Activated CD8-positive, alpha-beta memory T cell treated with anti-CD3 and anti-CD28 coated beads, Interleukin-2, amount 50 U/mL, for 1 hour (primary cell): Measurements from ENCODE around the gene MXRA8.
A peak's percentile ranks its signal among the peaks of the same experiment; 100 is the strongest.

ENCODE experiments used
- DNase-seq: peaks from one replicate; pipeline ENCODE4 v3.0.0-alpha.2; 2020; ENCODE audit errors: extremely low read depth

Gene MXRA8

DNA sequence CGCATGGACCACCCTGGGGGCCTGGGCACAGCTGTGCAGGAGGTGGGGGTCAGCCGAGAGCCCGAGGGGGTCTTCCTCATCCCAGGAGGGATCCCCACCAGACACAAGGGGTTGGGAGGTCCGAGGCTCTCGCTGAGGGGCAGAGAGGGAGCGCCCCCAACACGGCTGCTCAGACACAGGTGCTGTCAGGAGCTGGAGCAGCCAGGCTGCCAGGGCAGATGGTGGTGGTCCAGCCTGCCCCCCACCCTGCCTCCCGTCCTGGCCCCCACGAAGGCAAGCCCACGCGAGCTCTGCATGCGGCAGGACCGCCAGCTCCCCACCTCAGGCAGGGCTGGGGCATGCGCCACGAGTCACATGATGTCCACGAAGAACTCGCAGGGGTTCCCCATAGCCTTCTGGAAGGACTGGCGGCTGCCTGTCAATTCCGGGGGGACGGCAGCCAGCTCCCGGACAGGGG lies 22.5 kb downstream of the MXRA8 start:
- DNase-seq = no peak

- DNase-seq = no peak
These were observed 23.1 kb downstream of the MXRA8 start for GRCh38 chr1:1335283-1335682.

DNA sequence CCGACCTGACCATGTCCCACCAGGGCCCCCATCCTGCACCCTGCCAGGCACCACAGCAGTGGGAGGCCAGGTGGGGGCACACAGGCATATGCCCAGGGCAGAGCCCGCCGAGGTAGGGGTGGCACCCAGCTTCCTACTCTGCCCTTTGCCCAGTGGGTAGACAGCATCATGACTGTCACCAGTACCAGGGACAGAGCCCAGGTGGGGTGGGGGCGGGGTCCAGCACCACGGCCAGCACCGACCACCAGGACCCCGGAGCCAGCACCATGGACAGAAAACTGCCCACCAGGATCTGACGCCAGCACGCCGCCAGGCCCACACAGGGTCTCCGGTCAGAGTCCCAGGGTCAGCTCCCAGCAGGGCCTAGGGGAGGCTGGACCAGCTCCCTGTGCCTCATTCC lies 23.5 kb downstream of the MXRA8 start:
- DNase-seq = no peak

- DNase-seq = no peak
These were observed 24.7 kb downstream of the MXRA8 start for GRCh38 chr1:1333551-1334241.

DNA sequence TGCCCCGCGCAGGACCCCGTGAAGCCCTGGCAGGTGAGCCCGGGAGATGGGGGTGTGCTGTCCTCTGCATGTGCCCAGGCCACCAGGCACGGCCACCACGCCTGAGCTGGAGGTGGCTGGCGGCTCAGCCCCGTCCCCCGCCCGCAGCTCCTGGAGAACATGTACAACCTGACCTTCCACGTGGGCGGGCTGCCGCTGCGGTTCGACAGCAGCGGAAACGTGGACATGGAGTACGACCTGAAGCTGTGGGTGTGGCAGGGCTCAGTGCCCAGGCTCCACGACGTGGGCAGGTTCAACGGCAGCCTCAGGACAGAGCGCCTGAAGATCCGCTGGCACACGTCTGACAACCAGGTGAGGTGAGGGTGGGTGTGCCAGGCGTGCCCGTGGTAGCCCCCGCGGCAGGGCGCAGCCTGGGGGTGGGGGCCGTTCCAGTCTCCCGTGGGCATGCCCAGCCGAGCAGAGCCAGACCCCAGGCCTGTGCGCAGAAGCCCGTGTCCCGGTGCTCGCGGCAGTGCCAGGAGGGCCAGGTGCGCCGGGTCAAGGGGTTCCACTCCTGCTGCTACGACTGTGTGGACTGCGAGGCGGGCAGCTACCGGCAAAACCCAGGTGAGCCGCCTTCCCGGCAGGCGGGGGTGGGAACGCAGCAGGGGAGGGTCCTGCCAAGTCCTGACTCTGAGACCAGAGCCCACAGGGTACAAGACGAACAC lies 25.4 kb downstream of the MXRA8 start:
- DNase-seq = no peak

DNA sequence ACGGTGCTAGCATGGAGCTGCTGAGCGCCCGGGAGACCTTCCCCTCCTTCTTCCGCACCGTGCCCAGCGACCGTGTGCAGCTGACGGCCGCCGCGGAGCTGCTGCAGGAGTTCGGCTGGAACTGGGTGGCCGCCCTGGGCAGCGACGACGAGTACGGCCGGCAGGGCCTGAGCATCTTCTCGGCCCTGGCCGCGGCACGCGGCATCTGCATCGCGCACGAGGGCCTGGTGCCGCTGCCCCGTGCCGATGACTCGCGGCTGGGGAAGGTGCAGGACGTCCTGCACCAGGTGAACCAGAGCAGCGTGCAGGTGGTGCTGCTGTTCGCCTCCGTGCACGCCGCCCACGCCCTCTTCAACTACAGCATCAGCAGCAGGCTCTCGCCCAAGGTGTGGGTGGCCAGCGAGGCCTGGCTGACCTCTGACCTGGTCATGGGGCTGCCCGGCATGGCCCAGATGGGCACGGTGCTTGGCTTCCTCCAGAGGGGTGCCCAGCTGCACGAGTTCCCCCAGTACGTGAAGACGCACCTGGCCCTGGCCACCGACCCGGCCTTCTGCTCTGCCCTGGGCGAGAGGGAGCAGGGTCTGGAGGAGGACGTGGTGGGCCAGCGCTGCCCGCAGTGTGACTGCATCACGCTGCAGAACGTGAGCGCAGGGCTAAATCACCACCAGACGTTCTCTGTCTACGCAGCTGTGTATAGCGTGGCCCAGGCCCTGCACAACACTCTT lies 26.2 kb downstream of the MXRA8 start:
- no peak for DNase-seq

GRCh38 chr1:1331068-1331965 lies 27.0 kb downstream of the MXRA8 start, which contains the start of gene TAS1R3:
TSS of gene TAS1R3 (plus strand) at chr1:1331280. CDS start at chr1:1331346, 66 bp downstream.
- no peak for DNase-seq

- no peak for DNase-seq
These were observed 27.8 kb downstream of the MXRA8 start for GRCh38 chr1:1330366-1331067.

DNA sequence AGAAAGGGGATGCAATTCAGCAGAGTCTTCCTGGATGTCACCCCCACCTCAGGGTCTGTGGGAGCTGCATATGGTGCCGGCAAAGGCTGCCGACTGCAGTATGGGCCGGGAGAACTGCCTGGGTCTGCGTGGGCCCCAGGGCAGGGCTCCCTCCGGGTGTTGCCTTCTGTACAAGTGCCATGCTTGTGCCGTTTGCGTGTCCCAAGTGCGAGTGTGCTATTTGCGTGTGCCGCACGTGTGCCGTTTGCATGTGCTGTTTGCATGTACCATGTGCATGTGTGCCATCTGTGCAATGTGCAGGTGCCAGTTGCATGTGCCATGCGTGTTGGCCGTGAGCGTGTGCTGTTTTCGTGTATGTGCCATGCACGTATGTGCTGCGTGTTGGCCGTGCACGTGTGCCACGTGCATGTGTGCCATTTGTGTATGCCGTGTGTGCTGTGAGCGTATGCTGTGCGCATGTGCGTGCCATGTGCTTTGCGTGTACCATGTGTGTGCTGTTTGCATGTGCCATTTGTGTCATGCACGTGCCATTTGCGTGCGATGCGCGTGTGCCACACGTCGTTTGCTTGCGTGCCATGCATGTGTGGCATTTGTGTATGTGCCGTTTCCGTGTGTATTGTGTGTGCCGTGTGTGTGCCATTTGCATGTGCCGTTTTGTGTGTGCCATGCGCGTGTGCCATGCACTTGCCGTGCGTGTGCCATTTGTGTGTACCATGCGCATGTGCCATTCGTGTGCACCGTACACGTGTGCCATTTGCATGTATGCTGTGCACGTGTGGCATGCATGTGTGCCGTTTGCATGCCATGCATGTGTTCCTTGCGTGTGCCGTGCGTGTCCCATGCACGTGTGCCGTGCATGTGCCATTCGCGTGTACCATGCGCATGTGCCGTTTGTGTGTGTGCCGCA lies 28.8 kb downstream of the MXRA8 start:
- no peak for DNase-seq

- no peak for DNase-seq
These were observed 30.1 kb downstream of the MXRA8 start for GRCh38 chr1:1328254-1328653.

GRCh38 chr1:1327291-1327690 lies 31.1 kb downstream of the MXRA8 start:
- DNase-seq = no peak

- no peak for DNase-seq
These were observed 32.2 kb downstream of the MXRA8 start for GRCh38 chr1:1326075-1326605.

DNA sequence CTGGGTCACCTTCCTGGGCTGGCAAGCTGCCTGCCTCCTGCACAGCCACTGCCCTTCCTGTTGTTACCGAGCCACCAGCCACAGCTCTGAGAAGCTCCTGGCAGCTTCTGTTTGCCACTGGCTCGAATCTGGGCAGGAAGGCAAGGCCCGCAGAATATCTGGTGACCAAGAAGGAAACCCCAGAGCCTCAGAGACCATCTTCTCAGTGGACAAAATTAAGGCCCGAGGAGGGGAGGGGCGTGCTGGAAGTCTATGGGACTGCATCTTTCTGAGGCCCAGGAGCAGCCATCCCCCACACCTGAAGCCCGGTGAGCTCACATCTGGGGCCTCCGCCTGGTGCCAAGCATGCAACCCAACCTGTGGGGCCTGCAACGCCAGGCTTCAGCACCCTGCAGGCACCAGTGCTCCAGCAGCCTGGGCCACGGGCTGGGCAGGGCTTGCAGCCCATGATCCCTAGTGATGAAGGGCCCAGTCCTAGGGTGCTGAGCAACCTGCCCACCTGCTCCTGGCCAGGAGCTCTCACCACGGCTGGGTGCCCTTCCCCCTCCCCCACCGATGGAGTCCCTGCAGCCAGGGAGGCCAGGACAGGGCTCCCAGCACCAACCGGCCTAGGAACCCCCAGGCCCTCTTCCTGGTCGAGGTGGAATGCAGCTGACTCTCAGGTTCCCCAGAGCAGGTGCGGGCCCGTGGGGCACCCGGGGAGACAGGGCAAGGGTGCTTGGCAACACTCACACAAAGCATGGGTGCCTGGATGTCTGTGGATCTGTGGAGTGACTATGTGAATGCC lies 32.9 kb downstream of the MXRA8 start:
- DNase-seq = no peak

GRCh38 chr1:1324524-1325287 lies 33.6 kb downstream of the MXRA8 start, which contains the start of the genes CPTP and INTS11:
TSS of gene CPTP (plus strand) at chr1:1324802. CDS start at chr1:1326911, 2,109 bp downstream.
TSS of gene INTS11 (minus strand) at chr1:1324660. CDS start at chr1:1324608, 52 bp downstream.
- peak; percentile 88 for DNase-seq

- no peak for DNase-seq
These were observed 34.3 kb downstream of the MXRA8 start for GRCh38 chr1:1324084-1324523.

DNA sequence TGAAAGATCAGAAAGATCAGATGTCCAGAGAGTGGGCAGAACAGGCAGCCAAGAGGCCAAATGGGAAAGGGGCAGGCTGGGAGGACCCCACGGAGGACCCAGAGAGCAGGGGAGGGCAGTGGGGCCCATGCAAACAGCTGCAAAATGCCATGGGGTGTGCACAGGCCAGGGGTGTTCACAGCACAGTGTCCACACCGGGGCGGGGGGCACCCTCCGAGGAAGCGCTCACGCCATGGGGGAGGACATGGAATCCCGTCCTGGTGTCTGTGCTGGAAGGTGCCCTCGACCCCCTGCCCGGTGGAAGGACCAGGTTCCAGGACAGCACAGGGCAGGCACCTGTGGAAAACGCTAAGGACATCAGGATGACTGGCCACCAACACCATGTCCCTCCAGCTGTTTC lies 35.4 kb downstream of the MXRA8 start:
- DNase-seq = no peak

- no peak for DNase-seq
These were observed 35.9 kb downstream of the MXRA8 start for GRCh38 chr1:1322418-1322817.

- no peak for DNase-seq
These were observed 36.9 kb downstream of the MXRA8 start for GRCh38 chr1:1321477-1321876.
